ENCODE measurements around the gene WDR81. TPM values are rescaled to one million over a fixed set of nuclear protein-coding genes. Genes with fewer than 3 reads are reported as not detected.

The WDR81 gene
- total RNA-seq, 2 donors from 2014 or later, result 32.7 to 41.8 TPM

DNA sequence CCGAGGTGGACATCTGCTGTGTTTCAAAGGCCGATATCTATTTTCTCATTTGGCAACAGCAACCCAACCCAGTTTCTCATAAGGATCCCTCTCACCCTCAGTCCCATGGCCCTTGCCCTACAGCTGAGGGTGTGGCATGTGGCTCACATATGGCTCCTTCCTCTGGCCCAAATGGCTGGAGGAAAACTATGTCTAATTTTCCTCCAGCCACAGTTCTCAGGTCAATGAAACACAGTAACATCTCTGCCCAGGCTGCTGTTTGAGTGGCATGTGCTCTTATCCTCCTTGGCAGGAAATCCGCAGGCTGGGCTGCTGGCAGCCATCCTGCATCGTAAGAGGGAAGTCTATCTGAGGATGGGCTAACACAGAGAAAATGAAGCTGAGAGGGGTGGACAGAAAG, 61.4 kb downstream of the WDR81 start:
- H3K27me3 ChIP-seq (replicated peaks; ENCODE audit: insufficient read depth), result no peaks in the 10 kb centered on the region
- no peaks in the 10 kb centered on the region for H3K9me3 ChIP-seq
- peaks cover 21 to 75% of the 10 kb centered on the region in 2 donors for H3K4me1 ChIP-seq (ENCODE audit: control insufficient read depth in 1 of 2, low read depth in 2 of 2)
- no peak overlapping the region for H3K4me3 ChIP-seq
- DNase-seq (ENCODE audit: low spot score) (no peak), ATAC-seq (ENCODE audit: insufficient number of reproducible peaks, low FRiP score, low read depth) (no peak)
- no peaks in the 10 kb centered on the region for H3K36me3 ChIP-seq
- peak overlapping the region; percentile 46 to 92 for H3K27ac ChIP-seq
- TF ChIP-seq, protein P1, sequence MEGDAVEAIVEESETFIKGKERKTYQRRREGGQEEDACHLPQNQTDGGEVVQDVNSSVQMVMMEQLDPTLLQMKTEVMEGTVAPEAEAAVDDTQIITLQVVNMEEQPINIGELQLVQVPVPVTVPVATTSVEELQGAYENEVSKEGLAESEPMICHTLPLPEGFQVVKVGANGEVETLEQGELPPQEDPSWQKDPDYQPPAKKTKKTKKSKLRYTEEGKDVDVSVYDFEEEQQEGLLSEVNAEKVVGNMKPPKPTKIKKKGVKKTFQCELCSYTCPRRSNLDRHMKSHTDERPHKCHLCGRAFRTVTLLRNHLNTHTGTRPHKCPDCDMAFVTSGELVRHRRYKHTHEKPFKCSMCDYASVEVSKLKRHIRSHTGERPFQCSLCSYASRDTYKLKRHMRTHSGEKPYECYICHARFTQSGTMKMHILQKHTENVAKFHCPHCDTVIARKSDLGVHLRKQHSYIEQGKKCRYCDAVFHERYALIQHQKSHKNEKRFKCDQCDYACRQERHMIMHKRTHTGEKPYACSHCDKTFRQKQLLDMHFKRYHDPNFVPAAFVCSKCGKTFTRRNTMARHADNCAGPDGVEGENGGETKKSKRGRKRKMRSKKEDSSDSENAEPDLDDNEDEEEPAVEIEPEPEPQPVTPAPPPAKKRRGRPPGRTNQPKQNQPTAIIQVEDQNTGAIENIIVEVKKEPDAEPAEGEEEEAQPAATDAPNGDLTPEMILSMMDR (IDR thresholded peaks at IDR 0.05), result no peak

DNA sequence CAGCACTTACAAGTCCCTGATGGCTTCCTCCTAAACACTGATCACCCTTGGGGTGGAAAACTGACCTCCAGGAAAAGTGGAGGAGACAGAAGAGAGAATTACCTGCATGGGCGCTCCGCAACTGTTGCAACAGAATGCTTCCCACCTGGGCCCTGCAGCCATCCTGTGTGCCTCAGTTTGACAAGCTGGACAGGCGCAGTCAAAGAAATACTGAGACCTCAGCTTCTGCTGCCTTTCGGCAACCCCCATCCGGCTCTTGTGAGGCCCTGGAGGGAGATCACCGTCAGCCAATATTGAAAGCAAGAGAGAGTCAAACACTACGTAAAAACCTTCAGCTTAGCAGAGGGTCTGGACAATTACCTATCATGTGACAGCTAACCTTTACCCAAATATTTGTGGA, 62.2 kb downstream of the WDR81 start:
- H3K27ac ChIP-seq, result peak overlapping the region; percentile 82 to 92
- TF ChIP-seq, protein P1 (IDR thresholded peaks at IDR 0.05), result no peak
- peaks cover 21 to 67% of the 10 kb centered on the region in 2 donors for H3K4me1 ChIP-seq (ENCODE audit: control insufficient read depth in 1 of 2, low read depth in 2 of 2)
- H3K27me3 ChIP-seq (replicated peaks; ENCODE audit: insufficient read depth), result no peaks in the 10 kb centered on the region
- H3K36me3 ChIP-seq, result no peaks in the 10 kb centered on the region
- ATAC-seq (ENCODE audit: insufficient number of reproducible peaks, low FRiP score, low read depth) (no peak), DNase-seq (ENCODE audit: low spot score) (no peak)
- H3K4me3 ChIP-seq, result no peak overlapping the region
- H3K9me3 ChIP-seq, result no peaks in the 10 kb centered on the region

DNA sequence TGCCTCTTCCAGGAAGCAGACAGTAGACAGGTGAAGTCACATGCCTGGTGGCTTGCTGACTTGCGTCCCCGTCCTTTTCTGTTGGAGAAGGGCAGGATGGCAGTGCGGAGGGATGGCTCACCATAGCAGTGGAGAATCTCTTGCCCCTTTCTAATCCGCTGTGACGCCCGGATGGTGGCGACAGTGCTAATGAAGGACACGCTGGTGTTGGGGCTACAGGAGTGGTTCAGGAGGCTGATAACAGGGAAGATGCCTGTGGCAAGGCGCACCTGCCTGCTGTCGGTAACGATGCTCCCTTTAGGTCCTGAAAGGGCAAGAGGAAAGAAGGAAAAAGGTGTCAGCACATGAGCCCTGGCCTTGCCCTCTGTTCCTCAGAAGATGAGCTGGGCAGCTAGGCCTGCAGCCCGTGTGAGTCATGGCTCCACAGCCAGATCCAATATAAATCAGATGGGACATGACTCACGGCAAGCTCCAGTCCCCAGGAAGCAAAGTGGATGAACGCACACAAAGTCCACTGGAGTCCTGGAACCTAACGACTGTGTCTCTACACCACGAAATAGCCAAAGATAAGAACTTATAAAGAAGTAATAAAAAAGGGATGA, 62.9 kb downstream of the WDR81 start:
- ATAC-seq (ENCODE audit: insufficient number of reproducible peaks, low FRiP score, low read depth), result peak; percentile 73
- TF ChIP-seq, protein P1 (IDR thresholded peaks at IDR 0.05), result no peak
- DNase-seq (ENCODE audit: low spot score), result peak; percentile 71
- Histone ChIP-seq H3K9me3 (no peaks in the 10 kb centered on the region), H3K4me1 (ENCODE audit: control insufficient read depth in 1 of 2, low read depth in 2 of 2) (peaks cover 21 to 60% of the 10 kb centered on the region in 2 donors), H3K27ac (peak overlapping the region; percentile 82 to 92), H3K36me3 (no peaks in the 10 kb centered on the region), H3K4me3 (peak overlapping the region; percentile 2), H3K27me3 (replicated peaks; ENCODE audit: insufficient read depth) (no peaks in the 10 kb centered on the region)

Other genes with a start within 250 kb of the WDR81 start
- 100 to 1,000 TPM; 160 to 226 TPM for gene MYO1C, start 232.0 kb upstream of the WDR81 start, total RNA-seq
- 10 to 100 TPM; 78.7 to 95.3 TPM for gene INPP5K, start 208.1 kb upstream of the WDR81 start, total RNA-seq
- 10 to 100 TPM; 33.8 to 39.4 TPM for gene PITPNA, start 161.9 kb upstream of the WDR81 start, total RNA-seq
- gene SLC43A2, start 95.9 kb upstream of the WDR81 start, total RNA-seq, result 10 to 100 TPM; 21.1 to 21.9 TPM
- gene SCARF1, start 79.0 kb upstream of the WDR81 start, total RNA-seq, result 10 to 100 TPM; 17.6 to 19.1 TPM
- 10 to 100 TPM; 16.1 to 38.9 TPM for gene RILP, start 74.8 kb upstream of the WDR81 start, total RNA-seq
- 100 to 1,000 TPM; 184 to 186 TPM for gene PRPF8, start 39.8 kb upstream of the WDR81 start, total RNA-seq
- gene TLCD2, start 14.3 kb upstream of the WDR81 start, total RNA-seq, result 1 to 10 TPM; 7.3 to 8.3 TPM
- 1 to 10 TPM; 5.0 to 9.8 TPM for gene SERPINF2, start 18.2 kb downstream of the WDR81 start, total RNA-seq
- gene SERPINF1, start 37.4 kb downstream of the WDR81 start, total RNA-seq, result 100 to 1,000 TPM; 385 to 608 TPM
- gene SMYD4, start 105.2 kb downstream of the WDR81 start, total RNA-seq, result 10 to 100 TPM; 12.6 to 13.3 TPM
- 10 to 100 TPM; 15.4 to 40.0 TPM for gene RPA1, start 105.3 kb downstream of the WDR81 start, total RNA-seq